Sigmoid colon (tissue), 7 donors: ENCODE results near the gene IL10RA. TPM values are rescaled to one million over a fixed set of nuclear protein-coding genes. Genes with fewer than 3 reads are reported as not detected.
A peak's percentile ranks its signal among the peaks of the same experiment; 100 is the strongest.

Experiments
- DNase-seq: peaks from one replicate; pipeline ENCODE4 v3.0.0-alpha.2; 2019
- H3K27ac ChIP-seq, 4 donors: fragments of 200-600 bp; sonication (generic); one replicate each; pipeline ENCODE4 v1.5.1; 2016 to 2019; ENCODE audit warnings: mild to moderate bottlenecking in 1 of 4
- H3K27me3 ChIP-seq, 3 donors: fragments of 200-600 bp; sonication (generic); one replicate each; pipeline ENCODE4 v1.5.1; 2019; ENCODE audit warnings: mild to moderate bottlenecking in 1 of 3
- H3K36me3 ChIP-seq, 4 donors: fragments of 200-600 bp; sonication (generic); one replicate each; pipeline ENCODE4 v1.5.1; 2016 to 2019
- H3K4me1 ChIP-seq, 4 donors: fragments of 200-600 bp; sonication (generic); one replicate each; pipeline ENCODE4 v1.5.1; 2017 to 2019
- H3K4me3 ChIP-seq, 4 donors: fragments of 200-600 bp; sonication (generic); one replicate each; pipeline ENCODE4 v1.5.1; 2017 to 2019; ENCODE audit warnings: mild to moderate bottlenecking in 2 of 4, moderate library complexity in 1 of 4
- H3K9me3 ChIP-seq, 4 donors: fragments of 200-600 bp in 3 of 4; sonication (generic) in 3 of 4; one replicate each; pipeline versions ENCODE4 v1.5.1 to v1.6.1; 2013 to 2019
- CTCF ChIP-seq, 4 experiments: fragments of 450-650 bp in 3 of 4; fragments of 200-600 bp in 1 of 4; IDR thresholded peaks; one replicate each; pipeline ENCODE4 v1.5.1; 2016 to 2019; ENCODE audit warnings: antibody characterized with exemption in 4 of 4, mild to moderate bottlenecking in 3 of 4, moderate library complexity in 2 of 4
- EP300 ChIP-seq, 4 donors: sonication (generic); formaldehyde crosslinking; IDR thresholded peaks; one replicate each; pipeline ENCODE4 v1.6.1; 2017; ENCODE audit warnings: antibody characterized with exemption in 4 of 4
- POLR2A ChIP-seq, 2 donors: fragments of 450-650 bp; IDR thresholded peaks; one replicate each; pipeline ENCODE4 v1.6.1; 2016; ENCODE audit warnings: antibody characterized with exemption in 2 of 2, mild to moderate bottlenecking in 2 of 2, moderate library complexity in 2 of 2
- POLR2AphosphoS5 ChIP-seq, 4 donors: sonication (generic); formaldehyde crosslinking; IDR thresholded peaks; one replicate each; pipeline ENCODE4 v1.6.1; 2017; ENCODE audit warnings: antibody characterized with exemption in 4 of 4
- WGBS, 2 donors: extraction: QIAGEN DNeasy Blood & Tissue Kit; methylation state at CpG; one replicate each; pipeline ENCODE4 v1.1.7; 2013; 5-methylcytosine and 5-hydroxymethylcytosine counted together
- intact Hi-C: fragments of 100-400 bp; cut with DNase I; formaldehyde crosslinking; loops from one replicate; pipeline ENCODE4 v1.15.1; 2023
- polyA plus RNA-seq, 3 donors: library from polyadenylated mRNA; stranded (reverse); fragments of 200-250 nt; gene quantifications; one replicate each; pipeline ENCODE4 v1.2.3, GENCODE V29; 2013
- total RNA-seq, 4 donors: library from RNA; depleted of rRNA; stranded (reverse); fragments of >200 nt; gene quantifications; one replicate each; pipeline ENCODE4 v1.1.0, GENCODE V29; 2016
- donor health status: healthy with polysubstance abuse.
- donor health status: Bipolar disorder and iron deficiency.
- donor health status: healthy.

Gene IL10RA
- total and polyA plus RNA-seq, 7 donors = 4.2 to 29.6 (median 14.8) TPM

- peaks cover 0 to 15% (median 10%) of the 10 kb centered on the region in 4 donors for H3K4me1 ChIP-seq
- intact Hi-C loops = no loop called here
- no peaks in the 10 kb centered on the region for H3K9me3 ChIP-seq
- 57 to 71% methylated on average over 15 of the region's 15 CpGs for WGBS, 2 donors
- H3K27me3 ChIP-seq = no peaks in the 10 kb centered on the region
- H3K36me3 ChIP-seq = no peaks in the 10 kb centered on the region
- no peak for DNase-seq
- peak overlapping the region; percentile 61 to 73 (median 64) for H3K27ac ChIP-seq
- peak overlapping the region; percentile 34 to 56 (median 52) for H3K4me3 ChIP-seq
- TF ChIP-seq POLR2A (IDR thresholded peaks at IDR 0.05) (no peak), CTCF (IDR thresholded peaks at IDR 0.05) (no peak), EP300 (IDR thresholded peaks at IDR 0.05) (no peak), POLR2AphosphoS5 (IDR thresholded peaks at IDR 0.05) (no peak)
These were observed 884 bp downstream of the IL10RA start for GRCh38 chr11:117986981-117987574.

DNA sequence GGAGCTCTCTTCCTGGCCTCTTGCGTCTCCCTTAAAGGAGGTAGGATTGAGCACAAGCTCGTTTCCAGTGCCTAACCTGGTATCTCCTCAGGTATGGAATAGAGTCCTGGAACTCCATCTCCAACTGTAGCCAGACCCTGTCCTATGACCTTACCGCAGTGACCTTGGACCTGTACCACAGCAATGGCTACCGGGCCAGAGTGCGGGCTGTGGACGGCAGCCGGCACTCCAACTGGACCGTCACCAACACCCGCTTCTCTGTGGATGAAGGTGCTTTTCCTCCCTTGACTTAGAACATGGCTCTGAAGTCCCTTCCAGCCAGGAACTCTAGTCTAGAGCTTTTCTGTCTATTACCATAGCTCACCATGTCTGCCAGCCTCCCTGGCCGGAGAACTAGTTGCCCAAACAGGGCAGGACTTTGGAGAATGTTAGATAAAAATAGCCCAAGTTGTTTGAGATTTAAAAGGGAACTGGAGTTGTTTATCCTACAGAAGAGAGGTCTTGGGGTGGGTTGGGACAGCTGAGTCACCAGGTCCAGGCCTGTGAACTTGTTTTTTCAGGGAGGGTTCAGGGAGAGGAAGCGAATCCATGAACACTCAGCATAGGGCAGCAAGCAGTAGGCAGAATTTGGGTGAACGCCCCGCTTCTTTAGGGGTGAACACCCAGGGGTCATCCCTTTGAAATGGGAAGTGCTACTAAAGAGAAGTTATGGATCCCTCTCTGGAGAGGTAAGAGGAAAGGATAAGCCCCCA lies 3.3 kb downstream of the IL10RA start:
- peaks cover 0 to 15% (median 10%) of the 10 kb centered on the region in 4 donors for H3K4me1 ChIP-seq
- 89 to 92% methylated on average over 13 of the region's 13 CpGs for WGBS, 2 donors
- peak overlapping the region in 3 of 4 donors; percentile 48 to 56 (median 55) for H3K4me3 ChIP-seq
- no peaks in the 10 kb centered on the region for H3K36me3 ChIP-seq
- H3K27ac ChIP-seq = peak overlapping the region; percentile 3 to 73 (median 64)
- intact Hi-C loops = no loop called here
- no peak for TF ChIP-seq CTCF (IDR thresholded peaks at IDR 0.05)
- peak in 1 of 4 donors; percentile 16 for TF ChIP-seq POLR2AphosphoS5 (IDR thresholded peaks at IDR 0.05)
- TF ChIP-seq POLR2A (IDR thresholded peaks at IDR 0.05) = no peak
- H3K9me3 ChIP-seq = no peaks in the 10 kb centered on the region
- H3K27me3 ChIP-seq = no peaks in the 10 kb centered on the region
- peak; percentile 73 for DNase-seq

GRCh38 chr11:117992136-117992535 lies 5.9 kb downstream of the IL10RA start:
- WGBS, 2 donors = 86 to 90% methylated on average over 4 of the region's 4 CpGs
- H3K27ac ChIP-seq = no peak overlapping the region
- DNase-seq = no peak
- H3K4me1 ChIP-seq = no peaks in the 10 kb centered on the region
- no peak for TF ChIP-seq POLR2AphosphoS5 (IDR thresholded peaks at IDR 0.05)
- TF ChIP-seq EP300 (IDR thresholded peaks at IDR 0.05) = no peak
- no peak for TF ChIP-seq POLR2A (IDR thresholded peaks at IDR 0.05)
- no peak for TF ChIP-seq CTCF (IDR thresholded peaks at IDR 0.05)
- H3K27me3 ChIP-seq = no peaks in the 10 kb centered on the region
- no peaks in the 10 kb centered on the region for H3K36me3 ChIP-seq
- no peaks in the 10 kb centered on the region for H3K9me3 ChIP-seq
- H3K4me3 ChIP-seq = no peak overlapping the region
- intact Hi-C loops = no loop called here

- TF ChIP-seq CTCF (IDR thresholded peaks at IDR 0.05) (no peak), POLR2A (IDR thresholded peaks at IDR 0.05) (no peak)
- WGBS, 2 donors = 32 to 75% methylated on average over 2 of the region's 2 CpGs
- no peak for DNase-seq
- Histone ChIP-seq H3K36me3 (no peaks in the 10 kb centered on the region), H3K27me3 (no peaks in the 10 kb centered on the region), H3K4me1 (no peaks in the 10 kb centered on the region), H3K27ac (no peak overlapping the region), H3K4me3 (no peak overlapping the region), H3K9me3 (no peaks in the 10 kb centered on the region)
- intact Hi-C loops = no loop called here
These were observed 6.4 kb downstream of the IL10RA start for GRCh38 chr11:117992620-117993019.
